Measurements from ENCODE around the gene TNF. TPM values are rescaled to one million over a fixed set of nuclear protein-coding genes. Genes with fewer than 3 reads are reported as not detected.
"Not testable (repeated sequence)": the region's sequence is repeated elsewhere in the genome, so short reads cannot be mapped to it uniquely, and the experiment has no call there.

Gene TNF
- total RNA-seq, 2 experiments from 2014 or later: 165 to 167 TPM

- H3K4me3 Mint-ChIP-seq: peak overlapping the region; percentile 97
- DNase-seq: peak; percentile 92
- H3K27me3 Mint-ChIP-seq: no peaks in the 10 kb centered on the region
- CTCF ChIA-PET: interaction anchor here (0.8 to 28.8 kb wide), 9 partner anchors 11 to 226 kb away, joined by 3 to 1658 read pairs (median 5); partner anchors contain the start of genes ATP6V1G2, DDX39B, LSM2 and LST1
- POLR2A ChIA-PET: interaction anchor here (1.2 to 18.2 kb wide), 7 partner anchors 8 to 71 kb away, joined by 3 to 259 read pairs (median 115); partner anchors contain the start of genes ATP6V1G2, BAG6, DDX39B and LTA
- no peaks in the 10 kb centered on the region for H3K9me3 Mint-ChIP-seq
- intact Hi-C loops (cut with micrococcal nuclease): loop anchor here (1.0 to 2.0 kb wide), 4 partner anchors 9 to 34 kb away; partner anchors contain the start of genes ATP6V1G2, LTA and NFKBIL1
- peaks cover 49% of the 10 kb centered on the region for H3K36me3 Mint-ChIP-seq
- peak overlapping the region; percentile 92 for H3K27ac Mint-ChIP-seq
- H3K4me1 Mint-ChIP-seq (ENCODE audit: low read depth): peaks cover 44% of the 10 kb centered on the region
These were observed 5.6 kb downstream of the TNF start for GRCh38 chr6:31580807-31581433.

- CTCF ChIA-PET: interaction anchor here (0.8 to 28.8 kb wide), 9 partner anchors 7 to 225 kb away, joined by 3 to 1658 read pairs (median 5); partner anchors contain the start of genes ATP6V1G2, DDX39B, LSM2 and LST1
These were observed 6.3 kb downstream of the TNF start for GRCh38 chr6:31581434-31582229.

GRCh38 chr6:31582230-31582643, 6.9 kb downstream of the TNF start, which contains the start of gene LTB:
LTB (minus strand) TSS chr6:31582424; CDS start chr6:31582417, 7 bp downstream.
- H3K27me3 Mint-ChIP-seq: no peaks in the 10 kb centered on the region
- peaks cover 36% of the 10 kb centered on the region for H3K36me3 Mint-ChIP-seq
- DNase-seq: peak; percentile 71
- intact Hi-C loops (cut with micrococcal nuclease): no loop called here
- CTCF ChIA-PET: interaction anchor here (0.8 to 28.8 kb wide), 7 partner anchors 8 to 90 kb away, joined by 3 to 1658 read pairs (median 21); partner anchors contain the start of genes ATP6V1G2, DDX39B, LST1 and LTA
- POLR2A ChIA-PET: interaction anchor here (0.6 to 18.2 kb wide), 7 partner anchors 10 to 70 kb away, joined by 3 to 259 read pairs (median 115); partner anchors contain the start of genes ATP6V1G2, LTA, NCR3 and NFKBIL1
- peak within 1 kb of the TSS; percentile 92 for H3K27ac Mint-ChIP-seq
- peak within 1 kb of the TSS; percentile 97 for H3K4me3 Mint-ChIP-seq
- H3K9me3 Mint-ChIP-seq: no peaks in the 10 kb centered on the region
- peaks cover 58% of the 10 kb centered on the region for H3K4me1 Mint-ChIP-seq (ENCODE audit: low read depth)

More at GRCh38 chr6:31581434-31582229, 6.3 kb downstream of the TNF start:
- DNase-seq: peak; percentile 39
- H3K36me3 Mint-ChIP-seq: peaks cover 42% of the 10 kb centered on the region
- peaks cover 52% of the 10 kb centered on the region for H3K4me1 Mint-ChIP-seq (ENCODE audit: low read depth)
- H3K27ac Mint-ChIP-seq: peak overlapping the region; percentile 92
- POLR2A ChIA-PET: interaction anchor here (0.6 to 18.2 kb wide), 7 partner anchors 10 to 70 kb away, joined by 3 to 259 read pairs (median 115); partner anchors contain the start of genes ATP6V1G2, BAG6, DDX39B and LTA
- intact Hi-C loops (cut with micrococcal nuclease): loop anchor here (1.0 to 2.0 kb wide), 2 partner anchors 16 to 35 kb away; partner anchors contain the start of genes ATP6V1G2 and NFKBIL1
- H3K9me3 Mint-ChIP-seq: no peaks in the 10 kb centered on the region
- H3K4me3 Mint-ChIP-seq: peak overlapping the region; percentile 97
- H3K27me3 Mint-ChIP-seq: no peaks in the 10 kb centered on the region

- CTCF ChIA-PET: interaction anchor here (1.0 to 28.8 kb wide), 7 partner anchors 4 to 79 kb away, joined by 3 to 1658 read pairs (median 95); partner anchors contain the start of genes ATP6V1G2, DDX39B, GPANK1 and LST1
- DNase-seq: peak; percentile 77
- intact Hi-C loops (cut with micrococcal nuclease): loop anchor here (1.0 kb wide), 1 partner anchor 12 kb away; no protein-coding TSS in a partner anchor
- no peaks in the 10 kb centered on the region for H3K27me3 Mint-ChIP-seq
- H3K4me3 Mint-ChIP-seq: peak overlapping the region; percentile 72
- H3K4me1 Mint-ChIP-seq (ENCODE audit: low read depth): peaks cover 63% of the 10 kb centered on the region
- peaks cover 18% of the 10 kb centered on the region for H3K36me3 Mint-ChIP-seq
- peak overlapping the region; percentile 89 for H3K27ac Mint-ChIP-seq
- POLR2A ChIA-PET: interaction anchor here (2.0 to 18.2 kb wide), 2 partner anchors 14 to 26 kb away, joined by 8 to 259 read pairs; partner anchors contain the start of genes LTA and TNF
- H3K9me3 Mint-ChIP-seq: no peaks in the 10 kb centered on the region
These were observed 10.1 kb downstream of the TNF start for GRCh38 chr6:31585491-31585890.

GRCh38 chr6:31586008-31586407, 10.6 kb downstream of the TNF start, which contains the start of gene LST1:
LST1 (plus strand) TSS chr6:31586277; CDS start chr6:31587300, 1,023 bp downstream.
- Mint-ChIP-seq H3K36me3 (peaks cover 14% of the 10 kb centered on the region), H3K9me3 (no peaks in the 10 kb centered on the region), H3K4me3 (peak within 1 kb of the TSS; percentile 72), H3K27ac (peak within 1 kb of the TSS; percentile 89), H3K27me3 (no peaks in the 10 kb centered on the region), H3K4me1 (ENCODE audit: low read depth) (peaks cover 63% of the 10 kb centered on the region)
- intact Hi-C loops (cut with micrococcal nuclease): no loop called here
- peak; percentile 34 for DNase-seq
- CTCF ChIA-PET: interaction anchor here (1.0 to 28.8 kb wide), 7 partner anchors 5 to 79 kb away, joined by 3 to 1658 read pairs (median 95); partner anchors contain the start of genes ATP6V1G2, DDX39B, GPANK1 and LST1
- POLR2A ChIA-PET: interaction anchor here (1.1 to 18.2 kb wide), 3 partner anchors 14 to 44 kb away, joined by 3 to 259 read pairs (median 8); partner anchors contain the start of genes DDX39B, LTA and TNF

GRCh38 chr6:31586599-31587281, 11.4 kb downstream of the TNF start:
- Mint-ChIP-seq H3K36me3 (peaks cover 8% of the 10 kb centered on the region), H3K4me3 (peak overlapping the region; percentile 72), H3K4me1 (ENCODE audit: low read depth) (peaks cover 63% of the 10 kb centered on the region), H3K9me3 (no peaks in the 10 kb centered on the region), H3K27ac (peak overlapping the region; percentile 89), H3K27me3 (no peaks in the 10 kb centered on the region)
- intact Hi-C loops (cut with micrococcal nuclease): no loop called here
- POLR2A ChIA-PET: interaction anchor here (0.9 to 18.2 kb wide), 4 partner anchors 15 to 57 kb away, joined by 3 to 259 read pairs (median 6); partner anchors contain the start of genes DDX39B, LTA and TNF
- DNase-seq: peak; percentile 36
- CTCF ChIA-PET: interaction anchor here (0.8 to 28.8 kb wide), 7 partner anchors 6 to 204 kb away, joined by 3 to 1658 read pairs (median 95); partner anchors contain the start of genes ATP6V1G2, DDX39B, GPANK1 and LST1

- ChIA-PET POLR2A (interaction anchor here (0.6 to 18.2 kb wide), 3 partner anchors 8 to 22 kb away, joined by 3 to 259 read pairs (median 4); partner anchors contain the start of genes LTA and TNF), CTCF (interaction anchor here (9.1 to 28.8 kb wide), 4 partner anchors 4 to 36 kb away, joined by 95 to 1658 read pairs (median 740); partner anchors contain the start of genes ATP6V1G2, DDX39B, LST1 and LTA)
- H3K4me1 Mint-ChIP-seq (ENCODE audit: low read depth): peaks cover 66% of the 10 kb centered on the region
- DNase-seq: no peak
- peak overlapping the region; percentile 89 for H3K27ac Mint-ChIP-seq
- H3K4me3 Mint-ChIP-seq: peak overlapping the region; percentile 72
- H3K9me3 Mint-ChIP-seq: no peaks in the 10 kb centered on the region
- H3K36me3 Mint-ChIP-seq: peaks cover 2% of the 10 kb centered on the region
- intact Hi-C loops (cut with micrococcal nuclease): no loop called here
- H3K27me3 Mint-ChIP-seq: no peaks in the 10 kb centered on the region
These were observed 12.7 kb downstream of the TNF start for GRCh38 chr6:31587791-31588777.

- Mint-ChIP-seq H3K9me3 (no peaks in the 10 kb centered on the region), H3K36me3 (peaks cover 1% of the 10 kb centered on the region), H3K4me3 (no peak overlapping the region), H3K4me1 (ENCODE audit: low read depth) (peaks cover 66% of the 10 kb centered on the region), H3K27me3 (no peaks in the 10 kb centered on the region), H3K27ac (no peak overlapping the region)
- intact Hi-C loops (cut with micrococcal nuclease): no loop called here
- ChIA-PET POLR2A (interaction anchor here (0.6 to 18.2 kb wide), 4 partner anchors 9 to 29 kb away, joined by 3 to 259 read pairs (median 4); partner anchors contain the start of genes LTA and TNF), CTCF (interaction anchor here (14.7 to 28.8 kb wide), 3 partner anchors 4 to 36 kb away, joined by 740 to 1658 read pairs (median 740); partner anchors contain the start of genes ATP6V1G2, DDX39B, LST1 and LTB)
- DNase-seq: no peak
These were observed 13.7 kb downstream of the TNF start for GRCh38 chr6:31588871-31589650.

GRCh38 chr6:31590691-31591090, 15.3 kb downstream of the TNF start:
- H3K27ac Mint-ChIP-seq; intact Hi-C loops (cut with micrococcal nuclease); H3K9me3 Mint-ChIP-seq; DNase-seq; H3K27me3 Mint-ChIP-seq; H3K4me3 Mint-ChIP-seq; H3K36me3 Mint-ChIP-seq: not testable (repeated sequence)
- ChIA-PET CTCF (interaction anchor here (1.0 to 28.8 kb wide), 4 partner anchors 8 to 38 kb away, joined by 3 to 1658 read pairs (median 372); partner anchors contain the start of genes ATP6V1G2, DDX39B, LST1 and LTB), POLR2A (interaction anchor here (0.7 to 18.2 kb wide), 2 partner anchors 19 to 96 kb away, joined by 3 to 259 read pairs; partner anchors contain the start of genes LTA and TNF)
- peaks cover 59% of the 10 kb centered on the region for H3K4me1 Mint-ChIP-seq (ENCODE audit: low read depth)

Data from activated CD4-positive, alpha-beta memory T cell treated with anti-CD3 and anti-CD28 coated beads for 36 hours (primary cell).